MM.1S (cell line): Measurements from ENCODE around the gene ENHO.

Experiments used
- EZH2 ChIP-seq: fragments of 300-600 bp; sonication (generic); optimal IDR thresholded peaks from 2 replicates; pipeline ENCODE3; 2017; ENCODE audit warnings: low read depth, mild to moderate bottlenecking, antibody characterized with exemption, low read length, mixed read lengths
- EZH2phosphoT487 ChIP-seq: fragments of 300-600 bp; sonication (generic); IDR thresholded peaks from 2 replicates; pipeline ENCODE4 v1.6.1; 2018; ENCODE audit warnings: antibody characterized with exemption, low read length
- TF ChIP-seq, protein P1 (sequence below): fragments of 300-600 bp; sonication (generic); IDR thresholded peaks from 2 replicates; pipeline ENCODE4 v1.5.1; 2016; ENCODE audit warnings: antibody characterized with exemption, low read length, mixed read lengths

DNA sequence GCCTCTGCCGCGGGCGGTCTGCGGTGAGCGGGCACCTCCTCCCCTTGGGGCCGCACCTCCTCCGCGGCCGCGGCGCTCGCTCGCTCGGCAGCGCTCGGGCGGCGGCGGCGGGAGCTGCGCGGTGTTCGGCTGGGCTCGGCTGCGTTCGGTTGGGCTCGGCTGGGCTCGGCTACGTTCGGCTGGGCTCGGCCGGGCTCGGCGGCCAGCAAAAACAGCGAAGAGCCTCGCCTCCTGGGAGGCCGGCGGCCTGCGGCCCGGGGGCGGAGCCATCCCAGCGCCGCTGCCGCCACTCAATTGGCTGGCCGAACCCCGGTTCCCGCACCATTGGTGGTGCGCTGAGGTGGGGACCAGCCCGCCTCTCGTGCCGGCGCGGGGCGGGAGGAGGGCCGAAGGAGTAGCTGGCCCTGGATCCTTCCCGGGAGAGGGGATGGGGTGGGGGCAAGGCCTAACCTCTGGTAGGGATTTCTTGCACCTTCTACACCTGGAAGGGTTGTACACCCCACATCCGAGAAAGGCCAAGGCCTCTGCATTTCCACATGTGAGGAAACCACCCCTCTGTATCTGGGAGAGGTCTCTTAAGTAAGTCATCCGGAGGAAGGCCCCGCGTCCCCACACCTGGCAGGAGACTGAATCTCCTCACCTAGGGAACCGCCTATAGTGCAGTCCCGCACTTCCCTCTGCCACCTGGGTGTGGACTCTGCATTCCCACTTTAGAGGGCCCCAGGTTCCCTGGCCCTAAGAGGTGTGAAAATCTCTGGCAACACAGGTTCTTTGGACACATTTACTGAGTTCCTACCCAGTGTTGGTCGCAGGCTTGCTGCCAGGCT, at the start of gene ENHO:
- TF ChIP-seq, protein P1, sequence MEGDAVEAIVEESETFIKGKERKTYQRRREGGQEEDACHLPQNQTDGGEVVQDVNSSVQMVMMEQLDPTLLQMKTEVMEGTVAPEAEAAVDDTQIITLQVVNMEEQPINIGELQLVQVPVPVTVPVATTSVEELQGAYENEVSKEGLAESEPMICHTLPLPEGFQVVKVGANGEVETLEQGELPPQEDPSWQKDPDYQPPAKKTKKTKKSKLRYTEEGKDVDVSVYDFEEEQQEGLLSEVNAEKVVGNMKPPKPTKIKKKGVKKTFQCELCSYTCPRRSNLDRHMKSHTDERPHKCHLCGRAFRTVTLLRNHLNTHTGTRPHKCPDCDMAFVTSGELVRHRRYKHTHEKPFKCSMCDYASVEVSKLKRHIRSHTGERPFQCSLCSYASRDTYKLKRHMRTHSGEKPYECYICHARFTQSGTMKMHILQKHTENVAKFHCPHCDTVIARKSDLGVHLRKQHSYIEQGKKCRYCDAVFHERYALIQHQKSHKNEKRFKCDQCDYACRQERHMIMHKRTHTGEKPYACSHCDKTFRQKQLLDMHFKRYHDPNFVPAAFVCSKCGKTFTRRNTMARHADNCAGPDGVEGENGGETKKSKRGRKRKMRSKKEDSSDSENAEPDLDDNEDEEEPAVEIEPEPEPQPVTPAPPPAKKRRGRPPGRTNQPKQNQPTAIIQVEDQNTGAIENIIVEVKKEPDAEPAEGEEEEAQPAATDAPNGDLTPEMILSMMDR, result no peak
- no peak for TF ChIP-seq EZH2
- no peak for TF ChIP-seq EZH2phosphoT487
